Keratinocyte (primary cell): Measurements from ENCODE around the gene ZCWPW2.

Experiments used
- CTCF ChIP-seq, 3 experiments: IDR thresholded peaks in 1 of 3; conservative IDR thresholded peaks in 1 of 3; optimal IDR thresholded peaks in 1 of 3; 2 replicates in 2 of 3; 3 replicates in 1 of 3; pipeline versions ENCODE3 to v1.5.1; 2011; ENCODE audit warnings: low read length in 3 of 3, mild to moderate bottlenecking in 3 of 3, moderate library complexity in 2 of 3, control low read depth in 1 of 3, inconsistent platforms in 1 of 3; ENCODE audit not compliant: insufficient read depth in 2 of 3; ENCODE audit errors: extremely low read depth in 1 of 3
- EZH2 ChIP-seq: IDR thresholded peaks from one replicate; pipeline ENCODE4 v1.6.1; 2012; ENCODE audit warnings: inconsistent platforms, mild to moderate bottlenecking, low read length, moderate library complexity

DNA sequence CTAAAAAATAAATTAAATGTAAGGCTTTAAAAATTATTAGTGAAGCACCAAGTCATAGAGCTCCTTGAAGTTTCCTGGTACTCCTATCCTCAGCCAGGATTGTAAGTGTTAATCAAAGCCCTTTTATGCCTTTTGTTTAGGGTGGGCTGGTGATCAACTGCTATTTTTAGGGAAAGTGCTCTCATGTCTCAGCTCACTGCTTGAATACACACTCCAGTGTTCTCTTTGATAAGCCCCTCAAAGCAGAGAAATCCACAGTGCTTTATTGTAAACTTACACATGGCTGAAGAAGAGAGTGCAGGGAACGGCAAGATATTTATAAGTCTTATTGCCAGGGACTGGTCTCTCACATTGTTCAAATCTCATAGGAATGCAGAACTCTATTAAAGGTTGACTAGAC, 156.5 kb downstream of the ZCWPW2 start:
- TF ChIP-seq CTCF (optimal IDR thresholded peaks at IDR 0.05 in 1 of 3, IDR thresholded peaks at IDR 0.05 in 1 of 3, conservative IDR thresholded peaks at IDR 0.05 in 1 of 3; ENCODE audit: extremely low read depth in 1 of 3, insufficient read depth in 2 of 3, low read length in 3 of 3) (no peak), EZH2 (no peak)
